ENCODE results near the gene ACTL7B.
"Not testable (repeated sequence)": the region's sequence is repeated elsewhere in the genome, so short reads cannot be mapped to it uniquely, and the experiment has no call there.

Gene ACTL7B

DNA sequence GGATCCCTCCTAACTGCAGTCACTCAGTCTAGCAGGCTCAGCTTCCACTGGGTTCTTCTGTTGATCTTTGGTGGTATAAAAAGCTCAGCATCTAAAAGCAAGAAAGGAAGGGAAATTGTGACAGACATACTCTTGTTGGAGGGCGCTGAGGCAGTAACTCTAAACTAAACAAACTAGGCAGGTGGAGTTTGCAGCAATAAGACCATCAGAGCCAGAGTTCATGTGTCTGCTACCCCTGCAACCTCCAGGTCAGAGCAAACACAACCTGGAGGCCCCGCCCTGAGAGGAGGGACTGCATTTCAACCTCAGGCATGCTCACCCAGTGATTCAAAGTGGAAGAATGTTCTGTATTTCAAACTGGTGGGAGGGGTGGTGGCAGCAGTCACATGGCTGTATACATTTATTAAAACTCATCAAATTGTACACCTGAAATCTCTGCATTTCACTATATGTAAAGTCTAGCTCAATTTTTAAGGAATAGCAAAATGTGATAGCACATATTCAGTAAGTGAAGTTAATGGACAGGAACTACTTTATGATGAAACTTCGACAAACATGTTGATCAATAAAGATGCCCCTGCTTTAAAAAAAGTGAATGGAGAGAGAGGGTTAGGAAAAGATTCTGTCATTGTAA lies 13.4 kb upstream of the ACTL7B start:
- DNase-seq (ENCODE audit: low read depth): peak; percentile 8

DNA sequence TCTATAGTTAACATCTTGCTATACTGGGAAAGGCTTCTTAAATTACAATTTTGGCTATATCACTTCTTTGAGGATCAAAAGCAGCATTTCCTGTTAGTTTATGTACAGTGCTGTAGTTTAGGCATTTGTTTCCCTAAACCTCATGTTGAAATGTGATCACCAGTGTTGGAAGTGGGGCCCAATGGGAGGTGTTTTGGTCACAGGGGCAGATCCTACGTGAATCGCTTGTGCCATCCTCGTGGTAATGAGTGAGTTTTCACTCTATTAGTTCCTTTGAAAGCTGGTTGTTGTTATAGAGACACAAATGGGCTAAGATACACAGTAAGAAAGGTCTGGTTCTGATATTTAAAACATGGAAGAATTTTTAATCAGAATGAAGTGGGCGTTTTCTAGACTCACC lies 12.0 kb upstream of the ACTL7B start:
- DNase-seq (ENCODE audit: low read depth): no peak

DNA sequence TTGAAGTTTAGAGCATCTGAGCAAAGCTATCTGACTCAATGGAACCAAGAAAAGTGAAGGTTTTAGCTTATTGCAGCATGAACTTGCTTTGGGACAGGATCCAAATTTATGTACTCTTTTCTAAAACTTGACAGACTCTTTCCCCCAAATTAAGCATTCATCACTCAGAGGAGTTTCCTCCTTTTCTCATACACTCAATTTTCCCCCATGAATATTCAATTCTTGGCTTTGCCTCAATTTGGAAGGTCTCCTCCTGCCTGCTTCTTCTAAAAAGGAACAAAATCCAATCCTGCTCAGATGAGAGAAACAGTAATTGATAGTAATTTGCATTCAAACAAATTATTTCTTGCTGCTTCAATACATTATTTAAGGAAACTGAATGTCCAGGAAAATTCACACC lies 11.3 kb upstream of the ACTL7B start:
- DNase-seq (ENCODE audit: low read depth): no peak

DNA sequence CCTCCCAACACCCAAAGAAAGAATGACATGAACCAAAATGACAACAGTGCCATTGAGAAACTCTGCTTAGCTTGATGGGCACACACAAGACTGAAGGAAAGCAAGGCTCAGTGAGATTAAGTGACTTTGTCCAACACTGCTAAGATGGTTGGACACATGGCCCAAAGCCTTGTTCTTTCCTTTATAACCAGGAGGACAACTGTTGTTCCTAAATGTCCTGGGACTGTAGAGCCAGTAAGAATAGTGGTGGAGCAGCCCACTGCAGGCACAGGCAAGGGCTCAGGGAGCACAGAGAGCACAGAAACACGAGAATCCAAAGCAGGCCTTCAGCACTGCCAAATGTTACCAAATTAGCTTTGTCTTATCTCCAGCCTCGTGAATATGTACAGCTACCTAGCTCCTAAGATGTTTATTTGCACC lies 10.2 kb upstream of the ACTL7B start:
- no peak for DNase-seq (ENCODE audit: low read depth)

DNA sequence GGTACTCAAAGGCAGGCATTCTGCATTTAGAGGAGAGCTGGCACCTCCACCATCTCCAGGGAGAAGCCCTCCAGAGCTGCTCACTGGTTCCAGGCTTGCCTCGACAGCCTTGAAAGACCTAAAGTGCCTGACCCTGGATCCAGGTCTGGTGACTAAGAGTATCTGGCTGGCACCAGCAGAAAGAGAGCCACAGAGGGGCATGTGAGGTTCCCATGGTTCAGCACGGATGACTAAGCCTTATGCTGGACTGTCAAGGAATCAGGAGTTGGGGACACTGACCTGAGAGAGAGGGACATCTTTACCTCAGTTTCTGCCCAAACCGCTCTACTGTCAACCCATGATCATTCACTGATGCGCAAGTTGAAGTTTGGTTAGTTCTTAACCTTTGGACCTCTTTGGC lies 9.3 kb upstream of the ACTL7B start:
- no peak for DNase-seq (ENCODE audit: low read depth)

DNA sequence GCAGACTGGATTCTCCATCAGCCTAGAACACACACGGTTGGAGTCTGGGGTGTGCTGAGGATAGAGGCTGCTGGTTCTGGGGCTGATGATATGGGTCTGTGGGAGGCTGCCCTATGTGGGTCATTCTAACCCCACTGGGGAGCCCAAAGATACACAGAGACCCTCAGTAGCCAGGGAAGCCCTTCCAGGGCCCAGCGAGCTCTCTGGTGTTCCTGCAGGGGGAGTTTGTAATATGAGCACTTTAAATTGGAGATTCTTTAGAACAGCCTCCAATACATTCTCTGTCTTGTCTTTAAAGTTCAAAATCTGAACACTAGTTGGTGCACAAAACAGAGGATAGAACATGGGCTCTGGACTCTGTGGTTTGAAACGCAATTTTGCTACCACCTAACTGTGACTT lies 8.7 kb upstream of the ACTL7B start:
- DNase-seq (ENCODE audit: low read depth): no peak

DNA sequence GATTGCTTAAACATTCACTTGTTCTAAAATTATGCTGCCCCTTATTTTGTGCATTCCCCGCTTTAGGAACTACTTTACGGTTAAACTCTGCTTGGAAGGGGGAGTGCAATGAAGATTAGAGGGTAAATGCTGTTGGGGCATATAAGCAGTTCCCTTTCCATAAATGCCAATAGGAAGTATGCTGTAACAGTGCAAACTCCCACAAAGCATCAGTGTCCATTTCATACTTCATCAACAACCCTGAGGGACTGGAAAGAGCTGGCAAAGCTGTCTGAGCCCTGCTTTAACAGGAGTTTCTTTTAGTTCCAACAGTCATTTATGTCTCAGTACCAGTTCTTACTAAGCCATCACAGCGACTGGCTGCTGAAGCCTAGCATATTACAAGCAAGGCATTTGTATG lies 8.1 kb upstream of the ACTL7B start:
- no peak for DNase-seq (ENCODE audit: low read depth)

DNA sequence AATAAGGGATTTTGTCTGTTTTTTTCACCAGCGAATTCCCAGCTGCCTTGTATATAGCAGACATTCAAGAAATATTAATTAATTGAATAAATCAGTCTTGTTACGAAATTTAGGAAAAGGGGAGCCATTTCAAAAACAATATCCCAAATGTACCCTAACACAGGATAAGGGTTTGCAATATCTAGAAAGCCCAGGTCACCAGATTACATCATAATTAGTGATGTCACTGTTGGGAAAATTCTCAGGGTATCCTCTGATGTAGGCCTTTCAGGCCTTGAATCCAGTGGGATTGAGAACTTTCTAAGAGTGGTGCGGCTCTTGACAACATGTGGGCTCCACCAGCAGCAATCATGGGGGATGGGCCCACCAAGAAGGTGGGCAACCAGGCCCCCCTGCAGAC lies 6.2 kb upstream of the ACTL7B start, which contains the start of gene ACTL7A:
Gene ACTL7A (plus strand): TSS at position 270 of the 400 bp plus-strand sequence. CDS start 57 bp downstream, at position 327.
- DNase-seq (ENCODE audit: low read depth): no peak

DNA sequence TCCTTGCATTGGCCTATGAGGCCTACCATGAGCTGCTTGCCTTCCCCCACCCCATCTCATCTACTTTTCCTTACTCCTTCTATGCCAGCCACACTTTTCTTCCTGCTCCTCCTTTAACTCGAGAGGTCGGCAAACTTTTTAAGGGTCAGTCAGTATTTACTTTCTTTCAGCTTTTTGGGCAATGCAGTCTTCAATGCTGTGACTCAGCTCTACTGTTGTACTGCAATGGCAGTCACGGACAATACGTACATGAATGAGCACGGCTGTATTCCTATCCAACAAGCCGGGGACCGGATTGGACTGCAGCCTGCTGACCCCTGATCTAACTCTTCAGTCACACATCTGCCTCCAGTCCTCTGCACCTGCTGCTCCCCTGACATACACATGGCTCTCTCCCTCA lies 5.7 kb upstream of the ACTL7B start:
- DNase-seq (ENCODE audit: low read depth): no peak

DNA sequence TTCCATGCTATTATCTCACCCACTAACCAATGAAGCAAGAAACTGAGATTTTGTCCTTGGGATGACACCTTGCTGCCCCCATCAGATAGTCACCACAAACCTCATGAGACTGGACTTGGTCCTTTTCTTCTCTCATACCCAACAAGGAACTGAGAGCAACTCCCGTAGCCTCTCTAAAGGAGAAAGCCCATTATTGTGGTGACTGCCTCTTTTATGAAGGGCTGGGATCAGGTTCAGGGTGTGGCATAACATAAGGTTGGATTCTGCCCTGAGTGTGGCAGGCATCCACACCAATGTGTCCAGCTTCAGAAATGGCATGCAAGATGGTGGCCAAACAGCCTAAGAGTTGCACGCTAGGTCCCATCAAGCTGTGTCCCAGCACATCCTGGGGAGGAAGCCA lies 5.0 kb upstream of the ACTL7B start:
- no peak for DNase-seq (ENCODE audit: low read depth)

DNA sequence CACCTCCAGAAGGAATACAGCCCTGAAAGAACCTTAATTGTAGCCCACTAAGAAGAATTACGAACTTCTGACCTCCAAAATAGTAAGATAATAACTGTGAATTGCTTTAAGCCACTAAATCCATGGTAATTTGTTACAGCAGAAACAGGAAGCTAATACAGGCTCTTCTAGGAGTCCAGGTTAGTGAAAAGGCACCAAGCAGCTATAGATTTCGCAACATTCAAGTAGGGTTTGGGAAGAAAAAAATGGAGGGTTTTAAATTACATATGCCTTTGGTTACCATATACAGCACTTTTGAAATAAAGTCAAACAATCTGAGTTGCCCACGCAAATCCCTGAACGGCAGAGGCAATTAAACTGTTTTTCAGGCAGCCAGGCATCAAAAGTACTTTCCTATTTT lies 4.6 kb upstream of the ACTL7B start:
- DNase-seq (ENCODE audit: low read depth): no peak

DNA sequence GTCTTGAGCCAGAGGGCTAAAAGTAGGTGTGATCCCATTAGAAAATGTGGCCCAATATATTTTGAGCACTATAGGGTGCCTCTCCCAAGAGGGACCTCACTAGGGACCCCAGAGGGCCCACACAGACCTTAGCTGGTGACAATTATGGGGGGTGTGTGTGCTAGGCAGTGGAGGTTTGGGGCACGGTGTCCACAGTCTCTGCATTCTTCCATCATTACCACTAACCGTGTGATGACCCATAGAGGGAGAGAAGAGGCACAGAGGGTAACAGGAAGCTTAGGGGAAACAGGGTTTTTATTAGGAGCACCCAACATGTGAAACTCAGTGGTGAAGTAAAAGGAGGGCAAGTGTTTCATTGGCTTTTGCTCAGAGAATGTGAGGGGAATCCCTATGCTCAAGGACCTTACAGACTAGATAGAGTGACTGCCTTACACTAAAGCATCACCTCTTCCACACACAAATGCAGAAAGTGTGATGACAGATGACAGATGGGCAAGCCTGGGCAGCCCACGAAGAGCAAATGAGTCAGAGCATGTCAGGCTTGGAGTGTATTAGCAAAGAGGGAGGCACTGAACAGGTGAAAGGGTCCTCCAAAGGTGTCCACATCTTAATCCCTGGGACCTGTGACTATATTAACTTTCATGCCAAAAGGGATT lies 3.8 kb upstream of the ACTL7B start:
- DNase-seq (ENCODE audit: low read depth): no peak

DNA sequence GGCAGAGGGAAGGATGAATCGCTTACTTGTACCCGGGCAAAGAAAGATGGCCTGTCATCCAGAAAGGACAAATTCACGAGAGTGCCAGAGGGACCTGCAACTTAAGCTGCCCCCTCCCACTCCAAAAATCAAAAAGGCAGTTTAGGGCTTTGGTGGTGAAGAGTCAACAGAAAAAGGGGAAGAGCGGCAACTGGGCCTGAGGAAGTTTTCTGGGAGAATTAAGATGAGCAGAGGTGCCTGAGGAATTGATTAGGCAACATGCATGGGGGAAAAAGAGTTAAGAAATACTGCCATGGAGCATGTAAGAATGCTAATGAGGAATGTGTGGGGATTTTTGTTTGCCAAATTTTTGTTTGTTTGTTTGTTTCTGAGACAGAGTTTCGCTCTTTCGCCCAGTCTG lies 1.8 kb upstream of the ACTL7B start:
- DNase-seq (ENCODE audit: low read depth): no peak

DNA sequence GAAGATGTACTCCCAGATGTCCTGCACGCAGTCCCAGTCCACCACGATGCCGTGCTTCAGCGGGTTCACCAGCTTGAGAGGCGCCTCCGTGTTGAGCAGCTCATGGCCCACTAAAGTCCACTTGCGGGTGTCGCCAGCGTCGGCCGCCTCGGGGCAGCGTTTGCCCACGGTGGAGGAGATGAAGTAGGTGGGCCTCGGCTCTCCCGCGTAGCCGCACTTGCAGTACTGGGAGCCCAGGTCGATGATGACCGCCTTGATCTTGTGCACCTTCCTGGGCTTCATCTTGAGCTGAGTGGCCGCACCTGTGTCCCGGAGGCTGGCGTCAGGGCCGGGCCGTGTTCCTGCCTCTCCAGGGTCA lies 278 bp downstream of the ACTL7B start:
- no peak for DNase-seq (ENCODE audit: low read depth)

DNA sequence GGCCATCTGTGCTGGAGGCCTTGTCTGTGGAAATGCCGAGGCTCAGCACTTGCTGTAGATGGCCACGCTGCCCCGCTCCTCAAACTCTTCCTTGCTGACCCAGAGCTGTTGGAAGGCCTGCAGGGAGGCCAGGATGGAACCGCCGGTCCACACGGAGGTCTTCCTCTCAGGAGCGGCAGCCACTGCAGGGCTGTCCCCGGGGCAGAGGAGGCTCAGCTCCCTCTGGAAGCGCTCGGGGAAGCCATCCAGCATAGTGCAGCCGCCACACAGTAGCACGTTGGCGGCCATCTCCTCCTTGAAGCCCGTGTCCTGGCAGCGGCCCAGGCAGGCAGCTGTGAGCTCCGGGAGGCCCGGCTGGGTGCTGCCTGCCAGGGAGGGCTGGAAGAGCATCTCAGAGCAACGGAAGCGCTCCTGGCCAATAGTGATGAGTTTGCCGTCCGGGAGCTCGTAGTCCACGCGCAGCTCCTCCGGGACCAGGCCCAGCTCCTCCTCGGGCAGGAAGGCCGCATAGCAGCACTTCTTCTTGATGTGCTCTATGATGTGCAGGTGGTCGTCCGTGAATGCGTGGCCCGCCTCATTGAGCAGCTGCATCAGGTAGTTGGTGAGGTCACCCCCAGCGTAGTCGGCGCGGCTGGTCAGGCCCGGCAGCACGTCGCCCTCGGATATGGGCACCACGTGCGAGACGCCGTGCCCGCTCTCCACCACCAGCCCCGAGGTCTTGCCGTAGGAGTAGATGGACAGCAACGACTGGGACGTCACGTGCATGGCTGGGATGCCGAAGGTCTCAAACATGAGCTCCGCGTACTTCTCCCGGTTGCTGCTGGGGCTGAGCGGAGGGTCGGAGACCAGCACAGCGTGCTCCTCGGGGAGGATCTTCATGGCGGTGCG lies 901 bp downstream of the ACTL7B start:
- no peak for DNase-seq (ENCODE audit: low read depth)

DNA sequence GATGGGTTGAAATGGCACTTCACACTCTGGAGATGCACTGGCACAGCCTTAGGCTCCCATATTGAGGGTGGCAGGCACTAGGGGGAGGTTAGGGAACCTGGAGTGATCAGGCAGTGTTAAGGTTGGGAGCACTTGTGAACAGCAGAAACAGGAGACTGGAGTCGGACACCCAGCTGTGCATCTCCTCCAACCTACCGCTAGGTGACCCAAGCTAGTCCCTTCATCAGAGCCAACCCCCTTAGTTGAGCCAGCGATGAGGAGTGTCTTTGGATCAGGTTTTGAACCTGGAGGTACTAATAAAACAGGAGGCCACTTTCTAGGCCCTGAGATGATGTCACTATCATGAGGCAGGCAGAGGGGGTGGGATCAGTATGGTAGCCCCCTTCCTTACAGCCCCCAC lies 1.7 kb downstream of the ACTL7B start:
- DNase-seq (ENCODE audit: low read depth): no peak

DNA sequence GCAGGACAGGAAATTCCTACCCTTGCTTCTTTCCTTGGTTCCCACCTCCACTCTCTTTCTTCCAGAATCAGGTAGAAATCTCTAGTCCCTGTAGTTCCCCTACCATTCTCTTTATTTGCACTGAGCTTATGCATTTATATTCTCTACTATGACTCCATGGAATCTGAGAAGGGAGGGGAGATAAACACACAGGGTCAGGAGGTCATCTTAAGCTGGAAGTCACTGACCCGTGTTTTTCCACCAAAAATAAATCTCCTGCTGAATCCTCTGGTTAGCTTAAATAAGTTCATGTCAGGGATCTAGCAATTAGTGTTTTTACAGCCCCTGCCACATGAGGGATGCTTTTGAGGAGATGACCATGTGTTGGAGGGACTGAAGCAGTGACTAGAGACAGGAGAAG lies 3.7 kb downstream of the ACTL7B start:
- DNase-seq (ENCODE audit: low read depth): no peak

DNA sequence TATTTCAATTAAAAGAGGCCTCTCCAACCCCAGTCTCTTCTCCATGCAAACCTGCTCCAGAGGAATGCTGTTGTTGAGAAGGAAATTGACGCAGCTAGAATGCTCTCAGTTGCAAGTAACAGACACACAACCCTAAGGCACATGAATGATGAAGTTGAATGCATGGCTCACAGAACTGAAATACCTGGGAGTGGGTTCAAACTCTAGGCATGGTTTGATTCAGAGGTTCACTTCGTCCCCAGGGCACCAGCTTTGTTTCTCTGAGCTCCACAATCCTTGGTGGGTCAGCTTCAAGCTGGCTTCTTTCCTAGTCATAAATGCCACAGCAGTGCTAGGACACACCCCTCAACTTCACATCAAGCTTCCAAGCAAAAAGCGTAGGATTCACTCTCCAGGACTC lies 4.6 kb downstream of the ACTL7B start:
- DNase-seq (ENCODE audit: low read depth): no peak

DNA sequence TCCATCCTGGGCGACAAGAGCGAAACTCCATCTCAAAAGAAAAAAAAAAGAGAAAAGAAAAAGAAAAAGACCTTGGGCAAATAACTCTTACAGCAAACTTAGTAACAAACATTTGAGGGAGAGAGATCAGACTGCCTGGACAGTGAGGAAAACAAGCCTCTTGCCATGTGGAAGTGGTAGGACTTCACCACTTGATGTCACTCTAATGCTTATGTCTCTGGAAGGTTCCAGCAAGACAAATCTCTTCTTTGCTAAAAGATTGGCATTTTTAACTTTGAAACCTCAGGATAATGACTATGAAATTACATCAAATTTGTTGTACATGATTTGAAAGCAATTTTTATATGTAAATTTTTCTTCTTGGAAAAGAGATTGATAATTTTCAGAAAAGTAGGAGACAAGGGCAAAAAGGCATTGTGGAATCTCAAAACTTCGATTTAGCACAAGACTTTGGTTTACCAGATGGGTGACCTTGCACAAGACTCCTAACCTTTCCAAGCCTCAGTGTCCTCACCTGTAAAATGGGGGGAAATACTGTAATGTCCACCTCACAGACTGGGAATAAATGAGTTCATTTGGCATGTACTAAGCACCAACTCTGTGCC lies 5.4 kb downstream of the ACTL7B start:
- DNase-seq (ENCODE audit: low read depth): no peak

DNA sequence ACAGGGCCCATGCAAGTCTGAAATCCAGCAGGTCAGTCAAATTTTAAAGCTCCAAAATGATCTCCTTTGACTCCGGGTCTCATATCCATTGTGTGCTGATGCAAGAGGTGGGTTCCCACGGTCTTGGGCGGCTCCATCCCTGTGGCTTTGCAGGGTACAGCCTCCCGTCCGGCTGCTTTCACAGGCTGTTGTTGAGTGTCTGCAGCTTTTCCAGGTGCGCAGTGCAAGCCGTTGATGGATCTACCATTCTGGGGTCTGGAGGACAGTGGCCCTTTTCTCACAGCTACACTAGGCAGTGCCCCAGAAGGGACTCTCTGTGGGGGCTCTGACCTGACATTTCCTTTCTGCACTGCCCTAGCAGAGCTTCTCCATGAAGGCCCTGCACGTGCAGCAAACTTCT lies 7.5 kb downstream of the ACTL7B start:
- DNase-seq (ENCODE audit: low read depth): not testable (repeated sequence)

DNA sequence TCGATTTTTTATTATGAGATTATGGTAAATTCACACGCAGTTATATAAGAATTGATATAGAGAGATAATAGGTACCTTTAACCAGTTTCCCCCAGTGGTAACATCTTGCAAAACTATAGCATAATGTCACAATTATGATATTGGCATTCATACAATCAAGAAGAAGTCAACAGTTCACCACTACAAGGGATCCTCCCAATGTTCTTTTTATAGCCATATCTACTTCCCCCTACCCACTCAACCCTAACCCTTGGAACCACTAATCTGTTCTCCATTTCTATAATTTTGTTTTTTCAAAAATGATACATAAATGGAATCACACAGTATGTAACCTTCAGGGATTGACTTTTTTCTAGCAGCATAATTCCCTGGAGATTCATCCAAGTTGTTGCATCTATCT lies 9.8 kb downstream of the ACTL7B start:
- DNase-seq (ENCODE audit: low read depth): no peak

DNA sequence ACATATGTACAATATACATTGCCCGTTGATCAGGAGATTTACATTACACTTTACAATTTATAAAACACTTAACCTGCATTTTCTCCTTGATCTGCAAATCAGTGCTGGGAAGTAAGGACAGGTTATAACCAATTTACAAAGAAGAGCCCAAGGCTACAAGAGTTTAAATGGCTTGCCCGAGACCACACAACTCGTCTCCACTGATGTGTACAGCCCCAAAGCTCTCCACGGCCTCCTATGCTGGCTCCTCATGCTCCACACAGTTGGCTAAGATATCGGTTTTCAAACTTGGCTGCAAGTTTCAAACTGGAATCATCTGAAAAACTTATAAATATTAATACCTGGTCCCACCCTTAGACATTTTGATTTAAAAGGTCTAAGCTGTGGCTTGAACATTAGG lies 10.3 kb downstream of the ACTL7B start:
- DNase-seq (ENCODE audit: low read depth): no peak

DNA sequence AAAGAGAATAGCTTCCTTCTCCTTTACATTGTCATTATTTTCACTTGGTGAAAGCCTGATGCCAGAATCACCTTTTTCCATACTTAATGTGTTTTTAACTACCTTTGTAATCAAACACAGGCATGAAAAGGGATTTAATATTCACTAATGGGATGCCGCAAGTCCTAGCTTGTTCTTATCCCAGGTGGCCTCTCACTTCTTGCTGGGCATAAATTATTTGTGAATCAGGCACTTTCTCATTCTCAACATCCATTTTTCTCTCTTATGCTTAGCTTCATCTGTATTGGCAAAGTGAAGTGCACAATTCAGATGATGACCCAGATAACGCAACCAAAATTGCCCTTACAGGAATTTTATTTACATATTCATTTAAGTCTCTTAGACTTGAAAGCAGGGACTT lies 10.9 kb downstream of the ACTL7B start:
- DNase-seq (ENCODE audit: low read depth): no peak

All from GM04503 (cell line).